HEK293 (cell line): ENCODE measurements around the gene ITGA3.

ENCODE experiments used
- CTCF ChIA-PET: fragments of 350-600 bp; formaldehyde crosslinking; extraction: SDS; loops from one replicate; lab custom pipeline; 2021; ENCODE audit warnings: antibody characterized with exemption; lab: Yijun Ruan, JAX
- POLR2A ChIA-PET: fragments of 300-600 bp; formaldehyde crosslinking; extraction: SDS; loops from one replicate; lab custom pipeline; 2020; ENCODE audit warnings: antibody characterized with exemption, inconsistent platforms; lab: Yijun Ruan, JAX
- H3K27ac ChIP-seq: fragments of 200-500 bp; sonication (Bioruptor generic); 2 replicates; pipeline ENCODE4 v1.5.1; 2014; ENCODE audit warnings: low read depth, low read length, control low read depth, inconsistent platforms; ENCODE audit errors: extremely low read depth
- H3K36me3 ChIP-seq, 2 experiments: fragments of 200-500 bp in 1 of 2; sonication (Bioruptor generic) in 1 of 2; 1 replicate in 1 of 2; 2 replicates in 1 of 2; pipeline ENCODE4 v1.5.1; 2014 to 2017; ENCODE audit warnings: inconsistent platforms in 2 of 2, low read length in 2 of 2; ENCODE audit not compliant: control insufficient read depth in 2 of 2, insufficient read depth in 1 of 2
- H3K4me1 ChIP-seq: fragments of 200-500 bp; sonication (Bioruptor generic); 2 replicates; pipeline ENCODE4 v1.5.1; 2014; ENCODE audit warnings: mild to moderate bottlenecking, low read length, inconsistent platforms; ENCODE audit not compliant: control insufficient read depth, insufficient read depth
- H3K4me3 ChIP-seq: 2 replicates; pipeline ENCODE4 v1.5.1; 2011; ENCODE audit warnings: low read depth, mild to moderate bottlenecking, control low read depth, low read length, moderate library complexity
- H3K9me3 ChIP-seq: fragments of 200-500 bp; sonication (Bioruptor generic); 2 replicates; pipeline ENCODE4 v1.5.1; 2014; ENCODE audit warnings: low read depth, low read length, inconsistent platforms; ENCODE audit not compliant: control insufficient read depth, insufficient read depth
- EGR2 ChIP-seq: fragments of 450-650 bp; formaldehyde crosslinking; IDR thresholded peaks from 2 replicates; pipeline ENCODE4 v1.5.1; 2016; ENCODE audit warnings: low read depth, missing biosample characterization, missing genetic modification characterization
- KLF1 ChIP-seq: fragments of 450-650 bp; formaldehyde crosslinking; IDR thresholded peaks from 2 replicates; pipeline ENCODE4 v1.5.1; 2016; ENCODE audit warnings: missing biosample characterization, missing genetic modification characterization
- KLF7 ChIP-seq: fragments of 450-650 bp; formaldehyde crosslinking; IDR thresholded peaks from 2 replicates; pipeline ENCODE4 v1.5.1; 2016; ENCODE audit warnings: missing biosample characterization, missing genetic modification characterization, borderline replicate concordance
- PRDM1 ChIP-seq: fragments of 450-650 bp; formaldehyde crosslinking; IDR thresholded peaks from 2 replicates; pipeline ENCODE4; 2016; ENCODE audit warnings: missing biosample characterization, missing genetic modification characterization
- PRDM10 ChIP-seq: fragments of 450-650 bp; formaldehyde crosslinking; IDR thresholded peaks from 2 replicates; pipeline ENCODE4 v1.5.1; 2016; ENCODE audit warnings: missing biosample characterization, missing genetic modification characterization
- REST ChIP-seq: fragments of 450-650 bp; formaldehyde crosslinking; IDR thresholded peaks from 2 replicates; pipeline ENCODE4 v1.5.1; 2016; ENCODE audit warnings: missing biosample characterization, missing genetic modification characterization
- ZFP37 ChIP-seq: fragments of 450-650 bp; formaldehyde crosslinking; IDR thresholded peaks from 2 replicates; pipeline ENCODE4 v1.5.1; 2016; ENCODE audit warnings: missing biosample characterization, missing genetic modification characterization
- ZNF366 ChIP-seq: fragments of 450-650 bp; formaldehyde crosslinking; conservative IDR thresholded peaks from 2 replicates; pipeline ENCODE4 v1.5.1; 2016; ENCODE audit warnings: missing biosample characterization, missing genetic modification characterization
- ZNF544 ChIP-seq: fragments of 450-650 bp; formaldehyde crosslinking; IDR thresholded peaks from 2 replicates; pipeline ENCODE4 v1.5.0; 2017; ENCODE audit warnings: missing biosample characterization, missing genetic modification characterization
- ZNF549 ChIP-seq: fragments of 450-650 bp; IDR thresholded peaks from 2 replicates; pipeline ENCODE4 v1.5.1; 2018; ENCODE audit warnings: missing biosample characterization, missing genetic modification characterization, mild to moderate bottlenecking, inconsistent platforms, moderate library complexity
- ZNF623 ChIP-seq: fragments of 450-650 bp; formaldehyde crosslinking; IDR thresholded peaks from 2 replicates; pipeline ENCODE4 v1.5.1; 2016; ENCODE audit warnings: missing biosample characterization, missing genetic modification characterization

Gene ITGA3

GRCh38 chr17:50056961-50057330 is 1.0 kb downstream of the ITGA3 start:
- peak; percentile 59; the same call in 1 of the 2 replicates for TF ChIP-seq REST (tag by site-specific recombination)
- TF ChIP-seq ZFP37 (tag by site-specific recombination), result no peak
- TF ChIP-seq PRDM10, result 0 out of 2 replicates have a peak, but pooled peaks have one; percentile 6
- peak; percentile 7; the same call in 1 of the 2 replicates for TF ChIP-seq KLF7
- peak; percentile 31 for TF ChIP-seq KLF1
- no peak for TF ChIP-seq ZNF366 (tag by site-specific recombination)
- peak; percentile 9; the same call in 1 of the 2 replicates for TF ChIP-seq PRDM1 (tag by site-specific recombination)
- Histone ChIP-seq H3K27ac (peak overlapping the region; percentile 75; the same call in 1 of the 2 replicates), H3K4me1 (peaks cover 10% of the 10 kb centered on the region), H3K9me3 (no peaks in the 10 kb centered on the region), H3K36me3 (no peaks in the 10 kb centered on the region), H3K4me3 (peak overlapping the region; percentile 64)
- POLR2A ChIA-PET, result interaction anchor here (1.0 to 2.7 kb wide), 6 partner anchors 8 to 75 kb away, joined by 3 to 13 read pairs (median 6); partner anchors contain the start of gene PDK2
- CTCF ChIA-PET, result interaction anchor here (0.6 to 6.2 kb wide), 18 partner anchors 8 to 815 kb away, joined by 3 to 74 read pairs (median 6); no protein-coding TSS in a partner anchor

GRCh38 chr17:50057521-50057991 is 1.6 kb downstream of the ITGA3 start:
- Histone ChIP-seq H3K27ac (no peak overlapping the region), H3K4me3 (no peak overlapping the region), H3K4me1 (peaks cover 6% of the 10 kb centered on the region), H3K9me3 (no peaks in the 10 kb centered on the region), H3K36me3 (no peaks in the 10 kb centered on the region)
- CTCF ChIA-PET, result interaction anchor here (0.6 to 6.2 kb wide), 15 partner anchors 8 to 816 kb away, joined by 3 to 74 read pairs (median 9); no protein-coding TSS in a partner anchor
- POLR2A ChIA-PET, result interaction anchor here (2.7 kb wide), 1 partner anchor 37 kb away, joined by 10 read pairs; the partner anchor contains the start of gene PDK2
- 0 out of 2 replicates have a peak, but pooled peaks have one; percentile 6 for TF ChIP-seq EGR2 (tag by site-specific recombination)
- TF ChIP-seq ZNF623, result no peak

GRCh38 chr17:50058296-50058953 is 2.5 kb downstream of the ITGA3 start:
- H3K9me3 ChIP-seq, result no peaks in the 10 kb centered on the region
- peaks cover 4% of the 10 kb centered on the region for H3K4me1 ChIP-seq
- no peak overlapping the region for H3K27ac ChIP-seq
- ChIA-PET CTCF (interaction anchor here (3.2 to 6.2 kb wide), 4 partner anchors 29 to 61 kb away, joined by 18 to 74 read pairs (median 23); no protein-coding TSS in a partner anchor), POLR2A (no interaction called here)
- no peak overlapping the region for H3K4me3 ChIP-seq
- no peaks in the 10 kb centered on the region for H3K36me3 ChIP-seq
- TF ChIP-seq ZNF544 (no peak), ZNF549 (no peak)
